ENCODE data around the gene ZNF749.

The ZNF749 gene

GRCh38 chr19:57435062-57435978, at the start of gene ZNF749:
TSS of gene ZNF749 (plus strand) at chr19:57435325. CDS start at chr19:57435579, 254 bp downstream.
- peak; percentile 96 for DNase-seq

GRCh38 chr19:57389194-57389729, 45.9 kb upstream of the ZNF749 start:
- DNase-seq, result no peak

GRCh38 chr19:57389730-57390598, 45.2 kb upstream of the ZNF749 start, which contains the start of gene ZNF548:
TSS of gene ZNF548 (plus strand) at chr19:57389854. CDS start at chr19:57390100, 246 bp downstream.
- peak; percentile 96 for DNase-seq

DNA sequence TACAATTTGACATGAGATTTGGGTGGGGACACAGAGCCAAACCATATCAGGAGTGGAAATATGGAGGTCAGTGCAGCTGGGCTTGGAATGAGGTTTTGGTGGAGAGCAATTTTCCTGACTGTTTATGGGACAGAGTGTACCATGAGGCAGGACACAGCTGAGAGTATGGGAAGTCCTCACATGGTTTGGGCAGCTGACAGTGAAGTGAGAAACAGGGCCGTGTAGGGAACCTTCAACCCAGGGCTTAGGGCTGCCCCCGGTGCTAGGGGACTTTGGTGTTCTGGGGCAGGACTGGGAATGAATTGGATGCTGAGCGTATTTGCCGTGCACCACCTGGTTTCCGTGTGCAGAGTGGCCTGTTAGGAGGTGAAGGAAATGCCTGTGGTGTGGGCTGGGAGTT, 39.4 kb upstream of the ZNF749 start:
- no peak for DNase-seq

DNA sequence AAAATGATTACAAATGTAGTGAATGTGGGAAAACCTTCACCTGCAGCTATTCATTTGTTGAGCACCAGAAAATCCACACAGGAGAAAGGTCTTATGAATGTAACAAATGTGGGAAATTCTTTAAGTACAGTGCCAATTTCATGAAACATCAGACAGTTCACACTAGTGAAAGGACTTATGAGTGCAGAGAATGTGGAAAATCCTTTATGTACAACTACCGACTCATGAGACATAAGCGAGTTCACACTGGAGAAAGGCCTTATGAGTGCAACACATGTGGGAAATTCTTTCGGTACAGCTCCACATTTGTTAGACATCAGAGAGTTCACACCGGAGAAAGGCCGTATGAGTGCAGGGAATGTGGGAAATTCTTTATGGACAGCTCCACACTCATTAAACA, 36.3 kb upstream of the ZNF749 start:
- DNase-seq, result no peak

DNA sequence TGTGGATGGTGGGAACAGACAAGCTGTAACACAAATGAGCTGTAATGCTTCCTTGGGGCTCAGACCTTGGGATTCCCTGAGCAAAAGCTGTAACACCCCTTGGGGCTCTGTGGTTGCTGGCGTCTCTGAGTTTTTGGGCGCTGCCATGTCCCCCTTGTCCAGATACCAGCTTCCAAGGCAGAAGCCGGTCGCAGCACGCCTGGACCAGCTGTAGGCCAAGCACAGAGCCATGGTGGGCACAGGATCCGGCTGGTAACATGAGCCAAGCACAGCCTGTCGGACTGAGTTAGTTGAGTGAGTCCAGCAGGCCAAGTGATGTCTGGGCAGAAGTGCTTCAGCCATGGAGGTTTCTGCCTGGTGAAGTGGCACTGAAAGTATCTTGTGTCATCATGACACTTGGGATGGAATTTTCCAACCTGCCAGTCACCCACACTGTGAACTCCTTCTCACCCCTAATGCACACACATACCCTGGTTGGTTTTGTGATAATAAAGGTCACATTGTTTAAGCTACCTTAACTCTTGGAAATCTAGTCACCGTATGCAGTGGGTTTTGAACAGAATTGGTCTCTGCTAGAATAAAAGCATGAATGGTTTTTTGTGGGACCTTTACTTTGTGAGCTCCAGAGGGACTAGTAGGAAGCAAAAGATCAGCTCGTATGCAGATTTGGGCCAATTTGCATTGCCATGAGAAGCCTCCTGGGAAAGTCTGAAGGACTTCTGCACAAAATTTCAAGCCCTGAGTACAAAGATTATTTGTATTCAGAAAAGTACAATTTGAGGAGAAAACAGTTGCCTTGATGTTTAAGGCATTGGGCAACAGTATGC, 31.2 kb upstream of the ZNF749 start:
- DNase-seq, result no peak

DNA sequence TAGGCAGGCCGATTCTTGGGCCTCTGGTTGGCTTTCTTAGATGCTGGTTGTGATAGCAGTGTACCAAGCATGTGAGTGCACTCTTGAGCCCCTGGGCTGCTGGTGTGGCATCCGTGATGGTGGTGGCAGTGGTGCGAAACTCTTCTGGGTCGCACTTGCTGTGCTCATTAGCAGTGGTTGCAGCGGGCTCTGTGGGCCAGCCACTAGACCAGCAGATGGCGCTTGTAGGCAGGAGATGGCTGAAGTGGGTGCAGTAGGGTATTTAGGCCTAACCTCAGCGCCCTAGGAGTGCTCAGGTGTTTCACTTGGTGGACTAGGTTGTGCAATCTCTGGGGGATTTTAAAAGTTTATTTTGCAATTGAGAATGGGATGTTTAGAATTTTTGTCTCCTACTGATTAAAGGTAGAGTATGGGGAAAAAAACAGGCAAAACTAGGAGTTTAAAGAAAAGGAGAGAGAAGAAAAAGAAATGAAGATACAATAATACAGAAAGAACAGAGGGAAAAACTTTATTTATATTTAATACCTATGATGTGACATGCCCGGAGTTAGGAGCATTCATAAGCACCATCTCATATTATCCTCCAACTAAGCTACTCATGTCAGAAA, 28.5 kb upstream of the ZNF749 start:
- DNase-seq, result no peak

DNA sequence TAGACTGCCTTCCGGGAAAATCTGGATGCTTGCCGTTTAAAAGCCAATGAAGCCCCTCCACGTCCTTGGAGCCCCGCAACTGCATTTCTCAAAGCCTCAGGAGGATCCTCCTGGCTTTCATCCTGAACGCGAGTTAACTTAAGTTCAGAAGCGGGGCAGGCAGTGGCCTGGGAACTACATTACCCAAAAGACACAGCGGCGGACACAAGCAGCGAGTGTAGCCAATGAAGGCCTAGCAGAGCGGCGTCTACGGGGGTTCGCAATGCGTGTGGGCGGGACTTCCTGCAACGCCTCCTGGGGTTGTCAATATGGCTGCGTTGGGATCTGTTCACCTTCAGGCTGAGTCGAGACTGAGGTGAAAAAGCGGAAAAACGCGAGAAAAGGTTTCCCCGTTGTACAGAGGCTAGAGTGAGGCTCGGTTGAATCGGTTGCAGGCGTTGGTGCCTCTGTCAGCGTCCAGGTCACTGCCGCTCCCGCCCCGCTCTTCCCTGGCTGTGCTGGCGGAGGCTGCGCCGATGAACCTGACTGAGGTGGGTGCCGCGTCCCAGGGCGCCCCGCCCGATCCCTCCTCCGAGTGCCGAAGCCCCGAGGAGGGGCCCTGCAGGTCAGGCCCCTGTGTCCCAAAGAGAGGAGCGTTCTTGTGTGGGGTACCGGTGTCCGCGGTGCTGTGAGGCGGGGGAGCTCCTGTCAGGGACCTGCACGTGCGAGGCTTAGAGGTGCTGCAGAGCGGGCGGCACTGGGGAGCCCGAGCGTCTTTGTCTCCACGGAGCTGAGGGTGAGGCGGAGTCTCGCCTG, 24.1 kb upstream of the ZNF749 start, which contains the start of gene ZNF17:
Gene ZNF17 (plus strand): TSS at position 285 of the 795 bp plus-strand sequence. CDS start 2,455 bp downstream, outside the sequence.
- peak; percentile 79 for DNase-seq

- DNase-seq, result no peak
These were observed 15.7 kb upstream of the ZNF749 start for GRCh38 chr19:57419439-57419838.

GRCh38 chr19:57421037-57421436, 14.1 kb upstream of the ZNF749 start:
- no peak for DNase-seq

GRCh38 chr19:57434386-57435061, 601 bp upstream of the ZNF749 start:
- DNase-seq, result no peak

- DNase-seq, result no peak
These were observed 1.3 kb downstream of the ZNF749 start for GRCh38 chr19:57436417-57436816.

DNA sequence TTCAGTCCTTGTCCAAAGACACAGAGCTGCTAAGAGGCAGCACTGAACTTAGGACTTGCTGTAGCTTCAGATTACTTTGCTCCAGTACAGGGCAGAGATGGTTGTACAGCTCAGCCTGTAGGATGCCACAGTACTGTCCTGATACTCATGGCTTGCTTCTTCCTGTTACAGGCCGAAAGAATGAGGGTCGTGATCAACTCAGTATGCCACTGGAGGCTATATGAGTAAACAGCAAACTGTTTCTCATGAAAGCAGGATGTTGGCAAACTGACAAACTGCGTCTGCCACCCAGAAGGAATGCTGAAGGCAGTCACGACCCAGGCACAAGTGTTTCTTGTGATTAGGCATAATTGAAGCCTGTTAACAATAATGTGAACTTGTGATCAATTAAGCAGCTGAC, 2.8 kb downstream of the ZNF749 start:
- DNase-seq, result no peak

DNA sequence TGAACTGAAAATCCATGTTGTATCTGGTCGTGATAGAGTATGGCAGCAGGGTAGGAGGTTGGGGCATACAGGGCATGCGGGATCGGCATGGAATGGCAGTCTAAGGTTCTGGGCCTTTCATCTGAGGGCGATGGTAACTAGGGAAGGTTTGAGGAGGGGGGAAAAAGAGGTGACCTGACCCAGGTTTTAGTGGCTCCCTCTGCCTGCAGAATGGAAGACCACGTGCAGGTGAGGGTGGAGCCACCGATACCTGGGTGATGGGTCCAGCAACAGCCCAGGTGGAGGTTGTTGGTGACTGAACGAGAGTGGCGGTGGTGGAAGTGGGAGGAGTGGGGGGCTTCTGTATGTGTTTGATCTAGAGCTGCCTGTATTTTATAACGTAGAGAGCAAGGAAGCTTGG, 3.8 kb downstream of the ZNF749 start:
- no peak for DNase-seq

- DNase-seq, result no peak
These were observed 7.0 kb downstream of the ZNF749 start for GRCh38 chr19:57441979-57442752.

- no peak for DNase-seq
These were observed 8.1 kb downstream of the ZNF749 start for GRCh38 chr19:57443121-57443696.

- no peak for DNase-seq
These were observed 17.2 kb downstream of the ZNF749 start for GRCh38 chr19:57452307-57452706.

GRCh38 chr19:57465680-57466381, 30.7 kb downstream of the ZNF749 start:
- DNase-seq, result no peak

Data from DMS153 (cell line).